GM10266 (cell line): ENCODE measurements around the gene ITIH1.

Source experiments
- DNase-seq: peaks from one replicate; pipeline ENCODE4 v3.0.0; 2012; ENCODE audit errors: extremely low spot score
- CTCF ChIP-seq: IDR thresholded peaks from 2 replicates; pipeline ENCODE4 v1.5.1; 2012; ENCODE audit warnings: mild to moderate bottlenecking, low read depth; ENCODE audit not compliant: control insufficient read depth, insufficient read depth; ENCODE audit errors: missing control alignments

The ITIH1 gene

GRCh38 chr3:52792961-52793695 lies 15.7 kb downstream of the ITIH1 start:
- no peak for DNase-seq
- TF ChIP-seq CTCF, result no peak

GRCh38 chr3:52793702-52794611 lies 16.6 kb downstream of the ITIH1 start:
- no peak for TF ChIP-seq CTCF
- no peak for DNase-seq

GRCh38 chr3:52794612-52795099 lies 17.3 kb downstream of the ITIH1 start, which contains the start of gene ITIH3:
Gene ITIH3, plus strand, starts transcription at chr3:52794796. Its CDS starts 8 bp downstream, at chr3:52794804.
- TF ChIP-seq CTCF, result no peak
- DNase-seq, result no peak

- DNase-seq, result no peak
- no peak for TF ChIP-seq CTCF
Observed at GRCh38 chr3:52795298-52795900, 18.0 kb downstream of the ITIH1 start.

GRCh38 chr3:52796411-52796810 lies 19.0 kb downstream of the ITIH1 start:
- DNase-seq, result no peak
- no peak for TF ChIP-seq CTCF

GRCh38 chr3:52798376-52798977 lies 21.1 kb downstream of the ITIH1 start:
- DNase-seq, result no peak
- no peak for TF ChIP-seq CTCF
